Neural cell (in vitro differentiated cells): ENCODE measurements around the gene SLC25A26. TPM values are rescaled to one million over a fixed set of nuclear protein-coding genes. Genes with fewer than 3 reads are reported as not detected.

ENCODE experiments used
- H2AFZ ChIP-seq: fragments of 200-600, 300-800 bp; sonication (generic), shearing (Covaris generic); 2 replicates; pipeline ENCODE4 v1.6.0; 2014; ENCODE audit warnings: low read depth, mild to moderate bottlenecking, antibody characterized with exemption, low read length, moderate library complexity
- H3F3A ChIP-seq: fragments of 200-600 bp; shearing (Covaris generic); 2 replicates; pipeline ENCODE4 v1.6.1; 2016; ENCODE audit warnings: mild to moderate bottlenecking, moderate library complexity, mixed read lengths, antibody characterized with exemption, low read length; ENCODE audit not compliant: insufficient read depth, poor library complexity, severe bottlenecking
- H3K27ac ChIP-seq: fragments of 200-600, 300-800 bp; sonication (generic), shearing (Covaris generic); 2 replicates; pipeline ENCODE4 v1.5.1; 2014; ENCODE audit warnings: mild to moderate bottlenecking, low read length, moderate library complexity
- H3K27me3 ChIP-seq: fragments of 300-800, 200-600 bp; sonication (generic), shearing (Covaris generic); 2 replicates; pipeline ENCODE4 v1.6.0; 2014; ENCODE audit warnings: mild to moderate bottlenecking, low read depth, low read length, moderate library complexity; ENCODE audit not compliant: insufficient read depth
- H3K36me3 ChIP-seq: fragments of 300-800, 200-600 bp; sonication (generic), shearing (Covaris generic); 2 replicates; pipeline ENCODE4 v1.5.1; 2014; ENCODE audit warnings: mild to moderate bottlenecking, antibody characterized with exemption, low read length, moderate library complexity; ENCODE audit not compliant: insufficient read depth
- H3K4me2 ChIP-seq: fragments of 300-800, 200-600 bp; sonication (generic), shearing (Covaris generic); 2 replicates; pipeline ENCODE4 v1.6.0; 2014; ENCODE audit warnings: mild to moderate bottlenecking, low read length
- H3K4me3 ChIP-seq: fragments of 300-800, 200-600 bp; sonication (generic), shearing (Covaris generic); 2 replicates; pipeline ENCODE4 v1.5.1; 2014; ENCODE audit warnings: mild to moderate bottlenecking, low read length, moderate library complexity
- H3K79me2 ChIP-seq: fragments of 200-600 bp; shearing (Covaris generic); replicated peaks from 2 replicates; pipeline ENCODE4 v1.6.0; 2014; ENCODE audit warnings: mild to moderate bottlenecking, low read length, moderate library complexity; ENCODE audit not compliant: insufficient read depth
- H3K9ac ChIP-seq: fragments of 300-800, 200-600 bp; sonication (generic), shearing (Covaris generic); 2 replicates; pipeline ENCODE4 v1.6.1; 2016; ENCODE audit warnings: mild to moderate bottlenecking, low read length, mixed read lengths
- H3K9me2 ChIP-seq: fragments of 200-600 bp; shearing (Covaris generic); 2 replicates; pipeline ENCODE4 v1.6.1; 2016; ENCODE audit warnings: mild to moderate bottlenecking, low read length, mixed read lengths; ENCODE audit not compliant: insufficient read depth
- H3K9me3 ChIP-seq: fragments of 200-600, 300-800 bp; sonication (generic), shearing (Covaris generic); 2 replicates; pipeline ENCODE4 v1.6.1; 2016; ENCODE audit warnings: mild to moderate bottlenecking, mixed run types, low read length, moderate library complexity, mixed read lengths
- H4K20me1 ChIP-seq: fragments of 200-600 bp; shearing (Covaris generic); 2 replicates; pipeline ENCODE4 v1.6.1; 2016; ENCODE audit warnings: mild to moderate bottlenecking, mixed run types; ENCODE audit not compliant: insufficient read depth
- EP300 ChIP-seq: fragments of 450-650 bp; conservative IDR thresholded peaks from 2 replicates; pipeline ENCODE4 v1.6.1; 2014; ENCODE audit warnings: antibody characterized with exemption, mild to moderate bottlenecking, moderate library complexity; ENCODE audit not compliant: poor library complexity, severe bottlenecking
- EZH2 ChIP-seq: fragments of 200-600, 300-800 bp; shearing (Covaris generic), sonication (generic); IDR thresholded peaks from 2 replicates; pipeline ENCODE4 v1.6.1; 2014; ENCODE audit warnings: antibody characterized with exemption, low read length, borderline replicate concordance, mild to moderate bottlenecking; ENCODE audit not compliant: insufficient read depth, poor library complexity, severe bottlenecking
- MXI1 ChIP-seq: fragments of 450-650 bp; conservative IDR thresholded peaks from 2 replicates; pipeline ENCODE4 v1.6.1; 2014; ENCODE audit warnings: antibody characterized with exemption, mild to moderate bottlenecking; ENCODE audit not compliant: poor library complexity, severe bottlenecking
- POLR2AphosphoS5 ChIP-seq: IDR thresholded peaks from 2 replicates; pipeline ENCODE4 v1.6.1; 2012
- RAD21 ChIP-seq: fragments of 450-650 bp; conservative IDR thresholded peaks from 2 replicates; pipeline ENCODE4 v1.6.1; 2014; ENCODE audit warnings: antibody characterized with exemption, mild to moderate bottlenecking, moderate library complexity
- SMC3 ChIP-seq: fragments of 450-650 bp; conservative IDR thresholded peaks from 2 replicates; pipeline ENCODE4 v1.6.1; 2014; ENCODE audit warnings: antibody characterized with exemption, mild to moderate bottlenecking, moderate library complexity; ENCODE audit not compliant: poor library complexity
- TAF1 ChIP-seq: IDR thresholded peaks from 2 replicates; pipeline ENCODE4 v1.6.1; 2012; ENCODE audit warnings: low read depth
- polyA plus RNA-seq: library from polyadenylated mRNA; depleted of rRNA; stranded (reverse); fragments of >200 nt; gene quantifications from 2 replicates; pipeline ENCODE4 v1.2.3, GENCODE V29; 2014
- TF ChIP-seq, protein P1 (sequence below): fragments of 450-650 bp; IDR thresholded peaks from 2 replicates; pipeline ENCODE4 v1.5.1; 2014; ENCODE audit warnings: antibody characterized with exemption, mild to moderate bottlenecking, moderate library complexity; ENCODE audit not compliant: poor library complexity, severe bottlenecking
- TF ChIP-seq, protein P2 (sequence below): IDR thresholded peaks from 2 replicates; pipeline ENCODE4 v1.6.1; 2012; ENCODE audit warnings: borderline replicate concordance

SLC25A26 gene
- polyA plus RNA-seq, 1 donor from 2014 or later: 21.0 TPM

DNA sequence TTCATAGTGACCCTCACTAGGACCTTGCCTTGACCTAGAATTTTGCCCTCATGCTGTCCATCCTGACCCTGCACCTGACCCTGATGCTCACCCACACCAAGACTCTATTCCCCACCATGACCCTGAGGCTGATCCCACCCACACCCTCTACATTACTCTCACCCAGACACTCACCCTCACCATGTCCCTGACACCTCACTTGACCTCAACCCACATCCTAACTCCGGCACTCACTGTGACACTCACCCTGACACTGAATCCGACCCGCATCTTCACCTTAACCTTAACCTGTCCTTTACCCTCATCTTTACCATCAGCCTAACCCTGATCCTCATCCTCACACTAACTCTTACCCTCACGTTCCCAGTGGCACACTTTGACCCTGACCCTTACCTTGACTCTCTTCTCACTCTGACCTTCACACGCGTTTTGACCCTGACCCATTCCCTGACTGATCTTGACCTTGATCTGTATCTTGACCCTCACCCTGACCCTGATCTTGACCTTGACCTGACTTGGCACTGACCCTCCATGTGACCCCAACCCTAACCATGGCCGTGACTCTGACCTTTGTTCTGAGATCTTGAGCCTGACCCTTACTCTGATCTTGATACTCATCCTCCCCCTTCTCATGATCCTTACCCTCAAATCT lies 22.2 kb upstream of the SLC25A26 start:
- no peaks in the 10 kb centered on the region for H4K20me1 ChIP-seq
- no peak overlapping the region for H3K9ac ChIP-seq
- TF ChIP-seq, protein P1, sequence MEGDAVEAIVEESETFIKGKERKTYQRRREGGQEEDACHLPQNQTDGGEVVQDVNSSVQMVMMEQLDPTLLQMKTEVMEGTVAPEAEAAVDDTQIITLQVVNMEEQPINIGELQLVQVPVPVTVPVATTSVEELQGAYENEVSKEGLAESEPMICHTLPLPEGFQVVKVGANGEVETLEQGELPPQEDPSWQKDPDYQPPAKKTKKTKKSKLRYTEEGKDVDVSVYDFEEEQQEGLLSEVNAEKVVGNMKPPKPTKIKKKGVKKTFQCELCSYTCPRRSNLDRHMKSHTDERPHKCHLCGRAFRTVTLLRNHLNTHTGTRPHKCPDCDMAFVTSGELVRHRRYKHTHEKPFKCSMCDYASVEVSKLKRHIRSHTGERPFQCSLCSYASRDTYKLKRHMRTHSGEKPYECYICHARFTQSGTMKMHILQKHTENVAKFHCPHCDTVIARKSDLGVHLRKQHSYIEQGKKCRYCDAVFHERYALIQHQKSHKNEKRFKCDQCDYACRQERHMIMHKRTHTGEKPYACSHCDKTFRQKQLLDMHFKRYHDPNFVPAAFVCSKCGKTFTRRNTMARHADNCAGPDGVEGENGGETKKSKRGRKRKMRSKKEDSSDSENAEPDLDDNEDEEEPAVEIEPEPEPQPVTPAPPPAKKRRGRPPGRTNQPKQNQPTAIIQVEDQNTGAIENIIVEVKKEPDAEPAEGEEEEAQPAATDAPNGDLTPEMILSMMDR: no peak
- TF ChIP-seq POLR2AphosphoS5 (no peak), TAF1 (no peak), SMC3 (no peak), MXI1 (no peak), EZH2 (no peak), EP300 (no peak), RAD21 (no peak)
- TF ChIP-seq, protein P2, sequence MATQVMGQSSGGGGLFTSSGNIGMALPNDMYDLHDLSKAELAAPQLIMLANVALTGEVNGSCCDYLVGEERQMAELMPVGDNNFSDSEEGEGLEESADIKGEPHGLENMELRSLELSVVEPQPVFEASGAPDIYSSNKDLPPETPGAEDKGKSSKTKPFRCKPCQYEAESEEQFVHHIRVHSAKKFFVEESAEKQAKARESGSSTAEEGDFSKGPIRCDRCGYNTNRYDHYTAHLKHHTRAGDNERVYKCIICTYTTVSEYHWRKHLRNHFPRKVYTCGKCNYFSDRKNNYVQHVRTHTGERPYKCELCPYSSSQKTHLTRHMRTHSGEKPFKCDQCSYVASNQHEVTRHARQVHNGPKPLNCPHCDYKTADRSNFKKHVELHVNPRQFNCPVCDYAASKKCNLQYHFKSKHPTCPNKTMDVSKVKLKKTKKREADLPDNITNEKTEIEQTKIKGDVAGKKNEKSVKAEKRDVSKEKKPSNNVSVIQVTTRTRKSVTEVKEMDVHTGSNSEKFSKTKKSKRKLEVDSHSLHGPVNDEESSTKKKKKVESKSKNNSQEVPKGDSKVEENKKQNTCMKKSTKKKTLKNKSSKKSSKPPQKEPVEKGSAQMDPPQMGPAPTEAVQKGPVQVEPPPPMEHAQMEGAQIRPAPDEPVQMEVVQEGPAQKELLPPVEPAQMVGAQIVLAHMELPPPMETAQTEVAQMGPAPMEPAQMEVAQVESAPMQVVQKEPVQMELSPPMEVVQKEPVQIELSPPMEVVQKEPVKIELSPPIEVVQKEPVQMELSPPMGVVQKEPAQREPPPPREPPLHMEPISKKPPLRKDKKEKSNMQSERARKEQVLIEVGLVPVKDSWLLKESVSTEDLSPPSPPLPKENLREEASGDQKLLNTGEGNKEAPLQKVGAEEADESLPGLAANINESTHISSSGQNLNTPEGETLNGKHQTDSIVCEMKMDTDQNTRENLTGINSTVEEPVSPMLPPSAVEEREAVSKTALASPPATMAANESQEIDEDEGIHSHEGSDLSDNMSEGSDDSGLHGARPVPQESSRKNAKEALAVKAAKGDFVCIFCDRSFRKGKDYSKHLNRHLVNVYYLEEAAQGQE: no peak
- H3K9me3 ChIP-seq: no peaks in the 10 kb centered on the region
- H3K9me2 ChIP-seq: no peaks in the 10 kb centered on the region
- no peaks in the 10 kb centered on the region for H3K36me3 ChIP-seq
- H3K27me3 ChIP-seq: no peaks in the 10 kb centered on the region
- no peak overlapping the region for H3K27ac ChIP-seq
- no peaks in the 10 kb centered on the region for H3F3A ChIP-seq
- no peaks in the 10 kb centered on the region for H3K79me2 ChIP-seq
- H3K4me2 ChIP-seq: no peak overlapping the region
- H3K4me3 ChIP-seq: no peak overlapping the region
- no peak overlapping the region for H2AFZ ChIP-seq

DNA sequence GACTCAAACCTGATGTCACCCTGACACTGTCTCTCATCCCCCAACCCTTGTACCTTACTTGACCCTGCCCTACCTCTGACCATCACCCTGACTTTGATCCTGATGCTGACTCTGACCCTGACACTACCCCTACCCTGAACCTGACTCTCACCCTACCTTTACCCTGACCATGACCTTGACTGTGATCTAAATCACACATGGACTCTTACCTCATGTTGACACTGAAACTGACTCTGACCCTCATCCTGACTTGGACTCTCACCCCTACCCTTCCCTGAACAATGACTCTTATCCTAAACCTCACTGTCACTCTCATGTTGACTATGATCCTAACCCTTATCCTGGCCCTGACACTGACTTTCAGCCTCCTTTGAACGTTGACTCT lies 21.7 kb upstream of the SLC25A26 start:
- H4K20me1 ChIP-seq: no peaks in the 10 kb centered on the region
- no peaks in the 10 kb centered on the region for H3K9me2 ChIP-seq
- no peaks in the 10 kb centered on the region for H3K27me3 ChIP-seq
- no peaks in the 10 kb centered on the region for H3K79me2 ChIP-seq
- H3K9ac ChIP-seq: no peak overlapping the region
- no peak overlapping the region for H3K4me2 ChIP-seq
- no peak overlapping the region for H3K27ac ChIP-seq
- H3F3A ChIP-seq: no peaks in the 10 kb centered on the region
- no peak overlapping the region for H2AFZ ChIP-seq
- H3K9me3 ChIP-seq: no peaks in the 10 kb centered on the region
- no peaks in the 10 kb centered on the region for H3K36me3 ChIP-seq
- no peak overlapping the region for H3K4me3 ChIP-seq
- TF ChIP-seq SMC3 (no peak), TAF1 (no peak), POLR2AphosphoS5 (no peak), RAD21 (no peak), EZH2 (no peak), MXI1 (no peak), EP300 (no peak)
- TF ChIP-seq, protein P2: no peak
- TF ChIP-seq, protein P1: no peak
